ENCODE data around the gene MTA1.

MTA1 gene

GRCh38 chr14:105445901-105446845 lies 26.5 kb downstream of the MTA1 start:
- DNase-seq (ENCODE audit: low read depth in 2 of 2): no peak

DNA sequence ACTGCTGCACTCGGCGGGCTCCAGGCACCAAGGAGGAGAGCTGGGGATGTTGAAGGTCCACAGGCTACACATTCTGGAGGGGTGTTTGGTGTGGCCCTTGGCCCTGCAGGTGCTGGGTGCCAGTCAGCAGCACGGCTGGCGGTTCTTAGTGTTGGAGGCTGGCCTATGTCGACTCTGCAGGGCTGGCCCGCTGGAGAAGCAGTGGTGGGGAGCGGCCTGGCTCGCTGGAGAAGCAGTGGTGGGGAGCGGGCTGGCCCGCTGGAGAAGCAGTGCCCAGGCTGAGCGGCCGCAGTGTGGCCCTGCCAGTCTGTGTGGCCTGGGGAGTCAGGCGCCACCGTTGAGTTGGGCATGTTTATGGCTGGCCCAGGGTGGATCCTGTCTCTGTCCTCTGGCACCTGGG lies 27.3 kb downstream of the MTA1 start:
- no peak for DNase-seq (ENCODE audit: low read depth in 2 of 2)

DNA sequence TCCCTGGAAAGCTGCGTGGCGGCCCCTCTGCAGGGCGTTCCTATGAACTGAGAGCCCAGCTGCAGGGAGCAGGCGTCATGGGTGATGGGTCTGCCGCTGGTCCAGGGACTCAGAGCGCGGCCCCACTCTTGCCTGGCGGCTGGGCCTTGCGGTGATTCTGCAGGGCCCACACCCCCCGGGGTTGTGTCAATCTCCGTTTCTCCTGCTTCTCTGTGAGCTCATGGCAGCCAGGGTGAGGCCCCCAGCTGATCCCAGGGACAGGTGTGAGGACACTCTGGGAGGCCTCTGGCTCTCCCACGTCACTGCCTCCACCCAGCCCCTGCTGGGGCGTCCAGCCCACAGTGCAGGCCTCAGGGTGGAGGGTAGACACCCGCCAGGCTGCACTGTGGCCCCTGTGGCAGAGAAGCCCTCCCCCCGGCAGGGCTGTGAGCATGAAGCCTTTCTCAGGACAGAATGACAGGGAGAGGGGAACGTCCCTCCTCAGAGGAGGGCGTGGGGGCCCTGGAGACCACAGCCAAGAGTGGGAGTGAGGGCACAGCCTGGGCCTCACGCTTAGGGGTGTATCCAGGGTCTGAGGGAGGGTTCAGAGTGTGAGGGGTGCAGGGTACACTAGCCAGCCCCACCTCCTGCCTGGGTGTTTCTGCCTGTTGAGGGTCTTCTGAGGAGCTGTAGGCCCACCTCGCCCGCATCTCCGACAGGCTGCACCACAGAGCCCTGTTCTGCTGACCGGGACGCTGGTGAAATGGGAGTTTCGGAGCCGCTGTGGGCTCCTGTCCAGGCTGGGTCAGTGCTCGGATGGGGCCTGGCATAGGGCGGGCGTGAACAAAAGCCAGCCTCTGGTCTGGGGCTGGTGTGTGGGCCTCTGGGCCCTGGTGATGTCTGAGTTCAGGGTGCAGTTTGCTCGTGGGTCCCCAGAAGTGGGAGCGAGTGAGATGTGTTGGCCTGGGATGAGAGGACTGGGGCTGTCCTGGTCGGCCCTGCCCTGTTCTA lies 28.3 kb downstream of the MTA1 start:
- no peak for DNase-seq (ENCODE audit: low read depth in 2 of 2)

- DNase-seq (ENCODE audit: low read depth in 2 of 2): peak; percentile 20 to 55
Measured at GRCh38 chr14:105448706-105449111, 29.1 kb downstream of the MTA1 start.

DNA sequence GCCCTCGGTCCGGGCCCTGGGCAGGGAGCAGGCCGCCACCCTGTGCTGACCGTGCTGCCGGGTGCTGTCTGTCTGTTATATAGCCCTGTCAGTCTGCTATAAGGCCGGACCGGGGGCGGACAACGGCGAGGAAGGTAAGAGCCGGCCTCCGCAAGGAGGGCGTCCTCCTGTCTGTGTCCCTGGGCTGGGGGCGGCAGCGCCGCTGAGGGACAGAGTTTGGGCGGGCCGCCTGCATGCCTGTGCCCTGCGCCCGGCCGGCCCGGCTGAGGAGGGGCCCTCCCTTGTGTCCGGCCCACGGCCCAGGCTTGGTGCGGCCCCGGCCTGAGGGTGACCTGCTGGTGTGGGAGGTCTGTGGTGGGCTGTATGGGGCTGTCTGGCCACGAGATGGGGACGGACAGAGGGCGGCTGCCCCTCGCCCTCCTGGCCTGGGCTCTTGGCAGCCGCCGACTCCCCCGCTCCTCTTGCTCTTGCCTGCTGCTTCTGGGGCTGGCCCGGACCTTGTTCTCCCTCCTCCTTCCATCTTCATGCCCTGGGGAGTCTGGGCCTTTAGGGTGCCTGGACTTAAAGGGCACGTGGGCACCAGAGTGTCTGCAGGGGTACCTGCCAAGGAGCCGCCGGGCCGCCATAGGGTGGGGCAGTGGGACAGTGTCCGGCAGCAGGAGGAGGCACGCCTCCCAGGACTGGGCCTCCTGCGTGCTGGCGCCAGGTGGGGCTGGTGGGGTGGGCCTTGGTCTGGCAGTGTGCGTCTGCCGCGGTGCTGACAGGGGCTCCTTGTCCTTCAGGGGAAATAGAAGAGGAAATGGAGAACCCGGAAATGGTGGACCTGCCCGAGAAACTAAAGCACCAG lies 29.9 kb downstream of the MTA1 start:
- DNase-seq (ENCODE audit: low read depth in 2 of 2): no peak

GRCh38 chr14:105450123-105450505 lies 30.5 kb downstream of the MTA1 start:
- DNase-seq (ENCODE audit: low read depth in 2 of 2): no peak

- no peak for DNase-seq (ENCODE audit: low read depth in 2 of 2)
Measured at GRCh38 chr14:105450864-105451720, 31.5 kb downstream of the MTA1 start.

DNA sequence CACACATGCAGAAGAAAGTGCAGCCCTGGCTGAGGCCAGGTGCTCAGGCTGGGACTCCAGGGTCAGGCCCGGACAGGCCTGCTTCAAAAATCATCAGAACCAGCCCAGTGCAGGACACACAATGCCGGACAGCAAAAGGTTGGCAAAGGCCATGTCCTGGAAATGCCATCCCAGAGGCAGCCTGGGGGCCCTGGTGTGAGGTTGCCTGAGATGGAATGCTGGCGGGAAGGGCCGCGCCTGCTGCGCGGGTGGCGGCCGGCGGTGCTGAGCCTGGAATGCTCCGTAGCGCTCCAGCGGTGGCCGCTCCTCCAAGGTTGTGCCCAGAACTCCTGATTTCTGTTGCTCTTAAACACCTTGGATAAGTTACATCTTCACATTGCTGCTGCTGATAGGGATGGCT lies 33.3 kb downstream of the MTA1 start:
- no peak for DNase-seq (ENCODE audit: low read depth in 2 of 2)

- DNase-seq (ENCODE audit: low read depth in 2 of 2): no peak
Measured at GRCh38 chr14:105453847-105454246, 34.2 kb downstream of the MTA1 start.

GRCh38 chr14:105455086-105455640 lies 35.5 kb downstream of the MTA1 start:
- DNase-seq (ENCODE audit: low read depth in 2 of 2): no peak

DNA sequence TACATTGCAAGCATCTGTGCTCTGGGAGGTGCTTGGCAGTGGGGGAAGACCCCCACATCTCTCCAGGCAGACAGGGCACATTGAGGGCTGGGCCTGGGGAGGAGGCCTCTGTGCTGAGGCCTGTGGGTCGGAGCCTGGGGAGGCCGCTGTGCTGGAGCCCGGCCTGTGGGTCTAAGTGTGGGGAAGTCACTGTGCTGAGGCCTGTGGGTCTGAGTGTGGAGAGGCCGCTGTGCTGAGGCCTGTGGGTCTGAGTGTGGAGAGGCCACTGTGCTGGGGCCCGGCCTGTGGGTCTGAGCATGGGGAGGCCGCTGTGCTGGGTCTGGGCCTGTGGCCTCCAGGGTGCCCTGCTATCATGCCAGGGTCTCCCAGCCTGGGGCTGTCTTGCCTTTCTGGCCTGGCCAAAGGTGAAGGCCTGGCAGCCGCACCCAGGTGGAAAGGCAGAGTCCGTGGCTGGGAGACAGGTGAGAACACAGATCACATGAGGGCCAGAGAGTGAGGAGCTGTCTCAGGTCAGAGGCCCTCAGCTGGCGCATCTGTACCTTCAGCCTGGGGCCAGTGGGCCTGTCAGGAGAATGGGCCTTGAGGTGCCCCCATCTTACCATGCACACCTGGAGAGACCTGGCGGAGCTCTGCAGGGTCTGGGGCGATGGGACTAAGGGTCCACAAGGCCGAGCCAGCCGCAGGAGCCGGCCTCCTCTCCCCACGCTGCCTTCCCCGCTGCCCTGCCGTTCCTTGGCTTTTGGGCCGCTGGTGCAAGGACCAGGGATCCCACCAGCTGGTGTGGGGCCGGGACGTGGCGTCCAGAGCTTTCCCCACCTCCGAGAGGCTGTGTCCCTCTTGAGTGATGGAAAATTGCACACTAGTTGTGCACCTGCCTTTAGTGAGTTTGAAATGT lies 36.4 kb downstream of the MTA1 start:
- DNase-seq (ENCODE audit: low read depth in 2 of 2): no peak

DNA sequence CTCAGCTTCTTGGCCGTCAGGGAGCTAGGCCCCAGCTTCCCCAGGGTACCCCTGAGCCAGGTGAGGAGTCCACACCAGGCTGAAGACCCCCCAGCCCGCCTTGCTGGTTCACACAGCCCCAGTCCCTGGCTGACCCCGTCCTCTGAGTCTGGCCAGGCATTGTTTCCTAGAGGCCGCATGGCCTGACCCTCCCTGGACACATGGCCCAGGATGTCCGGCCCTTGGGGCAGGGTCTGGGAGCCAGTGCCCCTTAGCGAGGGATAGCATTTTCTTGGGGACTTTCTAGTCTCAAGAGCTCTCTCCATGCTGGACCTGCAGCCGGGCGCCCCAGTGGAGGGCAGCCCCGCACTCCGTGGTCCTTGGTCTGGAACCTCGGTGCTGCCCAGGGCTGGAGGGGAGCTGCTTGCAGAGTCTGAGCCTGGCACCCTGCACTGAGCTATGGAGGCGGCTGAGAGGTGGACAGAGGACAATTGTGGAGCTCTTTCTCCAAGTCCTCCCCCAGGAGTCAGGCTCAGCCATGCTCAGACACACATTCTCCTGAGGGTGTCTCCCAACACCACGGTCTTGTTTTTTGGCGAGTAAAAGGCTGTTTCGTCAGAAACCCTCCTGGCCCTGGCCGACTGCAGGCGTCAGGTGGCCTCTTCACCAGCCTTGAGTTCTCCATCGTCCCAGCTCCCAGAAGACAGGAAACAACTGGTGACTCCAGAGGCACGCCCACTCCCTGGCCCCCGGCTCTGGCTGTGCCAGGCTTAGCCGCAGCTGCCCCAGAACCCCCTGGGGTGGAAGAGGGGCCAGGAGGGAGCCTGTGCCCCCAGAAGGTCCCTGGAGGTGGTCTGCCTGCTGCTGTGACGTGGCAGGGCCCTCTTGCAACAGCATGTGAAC lies 37.4 kb downstream of the MTA1 start:
- no peak for DNase-seq (ENCODE audit: low read depth in 2 of 2)

DNA sequence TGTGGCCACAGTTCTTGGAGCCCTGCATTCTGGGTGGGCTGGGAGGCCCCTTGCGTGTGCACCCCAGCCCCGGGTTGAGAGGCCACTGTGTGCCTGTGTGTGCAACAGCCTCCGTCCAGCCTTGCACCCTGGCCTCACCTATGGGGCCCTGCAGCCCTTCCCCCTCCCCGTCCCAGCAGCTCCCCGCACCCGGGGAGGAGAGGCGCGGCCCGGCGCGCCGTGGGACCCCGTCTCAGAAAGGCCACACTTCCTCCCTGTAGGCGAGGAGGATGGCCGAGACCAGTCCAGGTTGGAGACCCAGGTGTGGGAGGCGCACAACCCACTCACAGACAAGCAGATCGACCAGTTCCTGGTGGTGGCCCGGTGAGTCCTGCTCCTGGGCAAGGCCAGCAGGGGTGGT lies 38.4 kb downstream of the MTA1 start:
- no peak for DNase-seq (ENCODE audit: low read depth in 2 of 2)

DNA sequence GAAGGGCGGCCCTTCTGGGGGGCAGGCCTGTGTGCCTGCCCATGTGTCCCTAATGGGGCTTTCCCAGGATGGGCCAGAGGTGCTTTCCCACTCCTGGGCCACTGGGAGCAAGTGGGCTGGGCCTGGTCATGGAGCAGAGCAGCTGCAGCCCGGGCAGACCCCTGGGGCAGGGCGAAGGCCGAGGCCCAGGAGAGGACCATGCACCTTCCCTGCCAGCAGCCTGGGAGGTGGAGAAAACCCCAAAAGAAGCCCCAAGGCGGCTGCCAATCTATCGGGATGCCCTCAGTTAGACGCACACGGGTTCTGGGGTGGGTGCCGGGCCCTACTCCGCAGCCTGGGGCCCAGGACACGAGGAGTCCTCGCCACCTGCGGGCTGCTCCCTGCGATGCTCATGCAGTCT lies 38.9 kb downstream of the MTA1 start:
- no peak for DNase-seq (ENCODE audit: low read depth in 2 of 2)

- no peak for DNase-seq (ENCODE audit: low read depth in 2 of 2)
Measured at GRCh38 chr14:105460116-105460515, 40.5 kb downstream of the MTA1 start.

DNA sequence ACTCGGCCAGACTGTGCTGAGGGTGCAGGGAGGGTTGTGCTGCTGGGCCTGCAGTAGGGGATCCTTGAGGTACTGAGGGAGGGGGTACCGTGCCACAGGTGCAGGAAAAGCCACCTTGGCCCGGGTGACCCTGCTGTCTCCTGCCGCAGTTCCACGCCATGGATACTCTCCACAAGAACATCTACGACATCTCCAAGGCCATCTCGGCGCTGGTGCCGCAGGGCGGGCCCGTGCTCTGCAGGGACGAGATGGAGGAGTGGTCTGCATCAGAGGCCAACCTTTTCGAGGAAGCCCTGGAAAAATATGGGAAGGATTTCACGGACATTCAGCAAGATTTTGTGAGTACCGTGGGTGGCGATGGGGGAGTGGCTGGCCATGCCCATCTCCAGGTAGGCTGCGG lies 41.0 kb downstream of the MTA1 start:
- no peak for DNase-seq (ENCODE audit: low read depth in 2 of 2)

DNA sequence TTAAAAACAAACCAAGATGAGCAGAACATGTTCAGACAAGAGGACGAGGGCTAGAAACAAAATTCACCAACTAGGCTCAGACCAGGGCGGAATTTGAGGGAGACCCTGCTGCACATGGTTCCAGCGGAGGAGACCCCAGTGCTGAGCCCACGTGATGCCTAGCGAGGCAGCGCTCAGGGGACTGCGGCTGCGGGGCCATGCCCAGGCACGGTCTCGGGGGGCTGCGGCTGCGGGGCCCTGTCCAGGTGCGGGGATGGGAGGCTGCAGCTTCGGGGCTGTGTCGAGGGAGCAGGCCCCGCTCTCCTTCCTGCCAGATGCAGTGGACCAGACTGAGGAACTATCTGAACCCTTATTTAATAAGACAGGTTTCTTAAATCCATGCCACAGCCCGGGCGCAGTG lies 42.3 kb downstream of the MTA1 start:
- DNase-seq (ENCODE audit: low read depth in 2 of 2): no peak

- no peak for DNase-seq (ENCODE audit: low read depth in 2 of 2)
Measured at GRCh38 chr14:105464501-105464900, 44.9 kb downstream of the MTA1 start.

Measured in stimulated activated CD4-positive, alpha-beta T cell treated with anti-CD3 and anti-CD28 coated beads, Interleukin-12 subunit alpha, Interleukin-12 subunit beta, amount 100 ng/mL, for 24 hours (primary cell).